ENCODE data around the gene DEAF1.

- TF ChIP-seq ZSCAN20 (CRISPR knock-in tag; IDR thresholded peaks at IDR 0.05; ENCODE audit: borderline replicate concordance) (no peak), ZBTB49 (CRISPR knock-in tag; IDR thresholded peaks at IDR 0.05; ENCODE audit: borderline replicate concordance) (no peak), ZBTB43 (CRISPR knock-in tag; conservative IDR thresholded peaks at IDR 0.05) (no peak), MAFF (IDR thresholded peaks at IDR 0.05; ENCODE audit: low read depth, low read length) (no peak)
These were observed 2.0 kb upstream of the DEAF1 start for GRCh38 chr11:696955-697491.
